Measurements from ENCODE around the gene ANTKMT. TPM values are rescaled to one million over a fixed set of nuclear protein-coding genes. Genes with fewer than 3 reads are reported as not detected.

ANTKMT gene
- total RNA-seq, 1 experiment from 2014 or later, result 93.6 TPM

DNA sequence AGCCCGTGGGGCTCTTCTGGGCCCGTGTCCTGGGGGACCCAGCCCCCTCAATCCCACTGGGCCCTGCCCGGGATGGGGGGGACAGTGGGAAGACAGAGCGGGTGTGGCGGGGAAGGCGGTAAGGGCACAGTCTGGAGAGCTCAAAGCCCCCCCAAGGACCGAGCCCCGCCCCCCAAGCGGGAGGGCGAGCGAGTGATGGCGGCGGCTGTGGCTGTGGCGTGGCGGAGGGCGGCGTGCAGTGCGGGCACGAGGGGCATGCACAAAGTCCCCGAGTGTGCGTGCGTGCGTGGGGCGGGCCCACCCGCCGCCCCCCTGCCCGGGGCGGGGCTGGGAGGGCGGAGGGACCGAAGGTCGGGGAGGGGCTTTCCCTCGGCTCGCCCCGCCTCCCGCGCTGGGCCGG lies 27.2 kb upstream of the ANTKMT start:
- Histone ChIP-seq H3K36me3 (ENCODE audit: control insufficient read depth, insufficient read depth, low read length) (peaks cover 4% of the 10 kb centered on the region; the same call in 1 of the 2 replicates), H3K27me3 (ENCODE audit: control insufficient read depth, insufficient read depth, low read length) (no peaks in the 10 kb centered on the region), H3K4me3 (ENCODE audit: low read depth in 2 of 2, low read length in 2 of 2) (no peak overlapping the region), H3K27ac (ENCODE audit: low read length) (no peak overlapping the region), H3K9me3 (ENCODE audit: control insufficient read depth, insufficient read depth, low read depth, low read length) (no peaks in the 10 kb centered on the region), H3K4me1 (ENCODE audit: control insufficient read depth, insufficient read depth, low read length) (peaks cover 12% of the 10 kb centered on the region)
- BruUV-seq (replicated peaks), result no TSS peak
- POLR2A ChIA-PET, result no interaction called here
- DNase-seq (ENCODE audit: low read depth, low spot score), result no peak
- in situ Hi-C loops (cut with HindIII; ENCODE audit: low pct_unique_long_range_greater_than_20kb, low sequenced_read_pairs) (no loop called here), intact Hi-C loops (cut with micrococcal nuclease; ENCODE audit: unreplicated experiment) (no loop called here)
- no peak for ATAC-seq
- TF ChIP-seq, protein P1, sequence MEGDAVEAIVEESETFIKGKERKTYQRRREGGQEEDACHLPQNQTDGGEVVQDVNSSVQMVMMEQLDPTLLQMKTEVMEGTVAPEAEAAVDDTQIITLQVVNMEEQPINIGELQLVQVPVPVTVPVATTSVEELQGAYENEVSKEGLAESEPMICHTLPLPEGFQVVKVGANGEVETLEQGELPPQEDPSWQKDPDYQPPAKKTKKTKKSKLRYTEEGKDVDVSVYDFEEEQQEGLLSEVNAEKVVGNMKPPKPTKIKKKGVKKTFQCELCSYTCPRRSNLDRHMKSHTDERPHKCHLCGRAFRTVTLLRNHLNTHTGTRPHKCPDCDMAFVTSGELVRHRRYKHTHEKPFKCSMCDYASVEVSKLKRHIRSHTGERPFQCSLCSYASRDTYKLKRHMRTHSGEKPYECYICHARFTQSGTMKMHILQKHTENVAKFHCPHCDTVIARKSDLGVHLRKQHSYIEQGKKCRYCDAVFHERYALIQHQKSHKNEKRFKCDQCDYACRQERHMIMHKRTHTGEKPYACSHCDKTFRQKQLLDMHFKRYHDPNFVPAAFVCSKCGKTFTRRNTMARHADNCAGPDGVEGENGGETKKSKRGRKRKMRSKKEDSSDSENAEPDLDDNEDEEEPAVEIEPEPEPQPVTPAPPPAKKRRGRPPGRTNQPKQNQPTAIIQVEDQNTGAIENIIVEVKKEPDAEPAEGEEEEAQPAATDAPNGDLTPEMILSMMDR (IDR thresholded peaks at IDR 0.05), result no peak
- TF ChIP-seq, protein P2, sequence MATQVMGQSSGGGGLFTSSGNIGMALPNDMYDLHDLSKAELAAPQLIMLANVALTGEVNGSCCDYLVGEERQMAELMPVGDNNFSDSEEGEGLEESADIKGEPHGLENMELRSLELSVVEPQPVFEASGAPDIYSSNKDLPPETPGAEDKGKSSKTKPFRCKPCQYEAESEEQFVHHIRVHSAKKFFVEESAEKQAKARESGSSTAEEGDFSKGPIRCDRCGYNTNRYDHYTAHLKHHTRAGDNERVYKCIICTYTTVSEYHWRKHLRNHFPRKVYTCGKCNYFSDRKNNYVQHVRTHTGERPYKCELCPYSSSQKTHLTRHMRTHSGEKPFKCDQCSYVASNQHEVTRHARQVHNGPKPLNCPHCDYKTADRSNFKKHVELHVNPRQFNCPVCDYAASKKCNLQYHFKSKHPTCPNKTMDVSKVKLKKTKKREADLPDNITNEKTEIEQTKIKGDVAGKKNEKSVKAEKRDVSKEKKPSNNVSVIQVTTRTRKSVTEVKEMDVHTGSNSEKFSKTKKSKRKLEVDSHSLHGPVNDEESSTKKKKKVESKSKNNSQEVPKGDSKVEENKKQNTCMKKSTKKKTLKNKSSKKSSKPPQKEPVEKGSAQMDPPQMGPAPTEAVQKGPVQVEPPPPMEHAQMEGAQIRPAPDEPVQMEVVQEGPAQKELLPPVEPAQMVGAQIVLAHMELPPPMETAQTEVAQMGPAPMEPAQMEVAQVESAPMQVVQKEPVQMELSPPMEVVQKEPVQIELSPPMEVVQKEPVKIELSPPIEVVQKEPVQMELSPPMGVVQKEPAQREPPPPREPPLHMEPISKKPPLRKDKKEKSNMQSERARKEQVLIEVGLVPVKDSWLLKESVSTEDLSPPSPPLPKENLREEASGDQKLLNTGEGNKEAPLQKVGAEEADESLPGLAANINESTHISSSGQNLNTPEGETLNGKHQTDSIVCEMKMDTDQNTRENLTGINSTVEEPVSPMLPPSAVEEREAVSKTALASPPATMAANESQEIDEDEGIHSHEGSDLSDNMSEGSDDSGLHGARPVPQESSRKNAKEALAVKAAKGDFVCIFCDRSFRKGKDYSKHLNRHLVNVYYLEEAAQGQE (IDR thresholded peaks at IDR 0.05; ENCODE audit: insufficient read depth in 1 of 2, low read depth in 2 of 2, low read length in 1 of 2), result no peak
- TF ChIP-seq POLR2AphosphoS5 (IDR thresholded peaks at IDR 0.05; ENCODE audit: low read depth, low read length) (no peak), TCF7L2 (IDR thresholded peaks at IDR 0.05; ENCODE audit: low read depth, low read length) (no peak), SIN3A (IDR thresholded peaks at IDR 0.05; ENCODE audit: borderline replicate concordance, insufficient read depth, low read depth, low read length) (no peak)
- CTCF ChIA-PET, result no interaction called here

DNA sequence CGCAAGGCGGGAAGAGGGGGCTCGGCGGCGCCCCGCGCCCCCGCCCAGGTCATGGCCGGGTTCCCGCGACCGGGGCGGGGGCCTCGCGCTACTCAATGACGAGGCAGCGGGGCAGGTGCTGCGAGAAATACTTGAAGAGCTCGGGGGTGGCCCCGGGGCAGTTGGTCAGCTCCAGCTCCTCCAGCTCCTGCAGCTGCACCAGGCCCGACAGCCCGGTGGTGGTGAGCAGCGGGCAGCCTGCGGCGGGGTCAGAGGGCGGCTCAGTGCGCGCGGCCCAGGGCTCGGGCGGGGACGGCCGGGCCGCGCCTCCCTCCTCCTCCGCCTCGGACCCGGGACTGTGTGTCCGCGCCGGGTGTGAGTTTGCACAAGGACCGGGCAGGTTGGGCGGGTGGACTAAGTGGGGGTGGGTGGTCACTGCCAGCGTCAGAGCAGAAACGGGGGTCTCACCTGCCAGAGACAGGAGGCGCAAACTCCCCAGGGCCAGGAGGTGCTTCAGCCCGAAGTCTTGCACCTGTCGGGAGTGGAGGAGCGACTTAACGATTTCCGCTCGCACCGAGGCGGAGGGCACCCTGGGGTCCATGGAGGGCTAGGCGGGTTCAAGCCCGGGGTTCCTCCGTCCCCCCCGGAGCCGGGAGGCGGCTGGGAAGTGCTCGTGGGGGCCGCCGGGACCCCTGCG lies 26.6 kb upstream of the ANTKMT start:
- no peak for ATAC-seq
- BruUV-seq (replicated peaks), result no TSS peak
- peaks cover 7% of the 10 kb centered on the region for H3K4me1 ChIP-seq (ENCODE audit: control insufficient read depth, insufficient read depth, low read length)
- H3K9me3 ChIP-seq (ENCODE audit: control insufficient read depth, insufficient read depth, low read depth, low read length), result no peaks in the 10 kb centered on the region
- H3K27me3 ChIP-seq (ENCODE audit: control insufficient read depth, insufficient read depth, low read length), result no peaks in the 10 kb centered on the region
- H3K27ac ChIP-seq (ENCODE audit: low read length), result no peak overlapping the region
- peaks cover 4% of the 10 kb centered on the region; the same call in 1 of the 2 replicates for H3K36me3 ChIP-seq (ENCODE audit: control insufficient read depth, insufficient read depth, low read length)
- ChIA-PET CTCF (no interaction called here), POLR2A (no interaction called here)
- TF ChIP-seq, protein P2 (IDR thresholded peaks at IDR 0.05; ENCODE audit: insufficient read depth in 1 of 2, low read depth in 2 of 2, low read length in 1 of 2), result no peak
- TF ChIP-seq TCF7L2 (IDR thresholded peaks at IDR 0.05; ENCODE audit: low read depth, low read length), result no peak
- TF ChIP-seq, protein P1 (IDR thresholded peaks at IDR 0.05), result no peak
- no peak for TF ChIP-seq POLR2AphosphoS5 (IDR thresholded peaks at IDR 0.05; ENCODE audit: low read depth, low read length)
- TF ChIP-seq SIN3A (IDR thresholded peaks at IDR 0.05; ENCODE audit: borderline replicate concordance, insufficient read depth, low read depth, low read length), result no peak
- no peak overlapping the region for H3K4me3 ChIP-seq (ENCODE audit: low read depth in 2 of 2, low read length in 2 of 2)
- in situ Hi-C loops (cut with HindIII; ENCODE audit: low pct_unique_long_range_greater_than_20kb, low sequenced_read_pairs), result no loop called here
- intact Hi-C loops (cut with micrococcal nuclease; ENCODE audit: unreplicated experiment), result no loop called here
- DNase-seq (ENCODE audit: low read depth, low spot score), result no peak

Measured in Panc1 (cell line).